Stimulated activated CD4-positive, alpha-beta T cell treated with anti-CD3 and anti-CD28 coated beads, Interleukin-4, amount 100 ng/mL, for 24 hours (primary cell): ENCODE measurements around the gene MON1B.
A peak's percentile ranks its signal among the peaks of the same experiment; 100 is the strongest.
"Not testable (repeated sequence)": the region's sequence is repeated elsewhere in the genome, so short reads cannot be mapped to it uniquely, and the experiment has no call there.

Source experiments
- DNase-seq: peaks from one replicate; pipeline ENCODE4 v3.0.0-alpha.2; 2020

Gene MON1B

DNA sequence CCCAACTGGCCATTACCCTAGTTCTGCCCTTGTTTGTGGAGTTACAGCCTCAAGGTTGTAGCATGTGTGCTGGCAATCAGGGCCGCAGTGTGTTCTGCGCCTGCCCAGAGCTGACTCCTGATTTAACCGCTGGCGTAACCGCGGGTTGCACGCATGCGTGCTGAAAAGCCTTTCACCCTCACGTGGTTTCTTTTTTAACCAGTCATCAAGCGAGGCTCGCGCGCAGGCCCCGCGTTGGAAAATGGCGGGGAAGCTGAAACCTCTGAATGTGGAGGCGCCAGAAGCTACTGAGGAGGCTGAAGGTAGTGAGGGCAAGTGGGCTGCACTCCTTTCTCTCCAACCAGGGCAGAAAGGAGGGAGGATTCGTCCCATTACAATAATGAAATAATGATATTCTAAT lies 8.2 kb downstream of the MON1B start, which contains the start of gene SYCE1L:
Gene SYCE1L (plus strand): TSS at position 198 of the 400 bp plus-strand sequence. CDS start 44 bp downstream, at position 242.
- DNase-seq = no peak

DNA sequence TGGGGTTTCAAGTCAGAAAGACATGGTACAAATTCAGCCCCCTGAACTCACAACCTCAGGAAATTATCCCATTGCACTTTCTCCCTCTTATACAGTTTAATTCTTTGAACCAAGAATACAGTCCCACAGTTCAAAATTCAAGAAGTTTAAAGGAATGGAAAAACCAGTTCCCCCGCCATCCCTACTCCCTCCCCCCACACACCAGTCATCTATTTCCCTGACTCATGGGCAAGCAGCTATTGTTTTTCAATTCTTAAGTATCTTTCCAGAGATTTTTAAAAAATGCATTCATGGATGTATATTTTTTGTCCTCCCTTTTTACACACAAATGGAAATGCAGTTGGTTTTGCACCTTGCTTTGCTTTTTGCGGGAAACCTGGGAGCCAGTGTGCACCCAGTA lies 15.5 kb downstream of the MON1B start:
- no peak for DNase-seq

DNA sequence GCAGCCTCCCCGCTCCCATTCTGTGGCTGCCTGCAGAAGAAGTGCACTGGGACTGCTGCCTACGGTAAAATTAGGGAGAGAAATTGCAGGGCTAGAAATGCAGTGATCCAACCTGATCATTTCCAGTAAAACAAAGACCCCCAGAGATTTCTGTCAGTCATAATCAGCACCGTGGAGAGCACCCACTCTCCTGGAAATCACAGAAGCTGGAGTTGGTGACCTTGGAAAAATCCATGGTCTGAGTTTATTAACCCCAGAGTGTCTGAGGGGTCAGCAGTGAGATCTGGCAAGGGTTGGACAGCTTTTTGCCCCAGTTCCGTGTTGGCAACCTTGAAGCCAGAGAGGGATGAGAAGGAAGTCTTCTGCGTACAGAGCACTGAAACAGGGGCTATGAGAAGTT lies 16.0 kb downstream of the MON1B start:
- DNase-seq = no peak

DNA sequence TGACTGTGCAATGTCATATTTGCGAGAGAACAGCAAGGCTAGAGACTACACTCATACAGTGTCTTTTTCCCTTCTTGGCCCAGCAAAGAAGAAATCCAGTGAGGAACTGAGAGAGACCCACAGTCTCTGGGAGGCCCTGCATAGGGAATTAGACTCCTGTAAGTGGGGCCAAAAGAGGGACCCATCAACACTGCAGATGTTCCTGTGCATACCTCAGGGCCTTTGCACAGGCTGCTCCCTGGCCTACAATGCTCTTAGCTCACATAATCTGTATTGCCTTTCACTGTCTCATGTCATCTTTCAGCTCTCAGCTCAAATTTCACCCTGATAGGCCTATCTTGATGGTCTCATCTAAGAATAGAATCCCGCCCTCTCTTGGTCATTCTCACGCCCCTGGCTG lies 17.4 kb downstream of the MON1B start:
- DNase-seq = no peak

DNA sequence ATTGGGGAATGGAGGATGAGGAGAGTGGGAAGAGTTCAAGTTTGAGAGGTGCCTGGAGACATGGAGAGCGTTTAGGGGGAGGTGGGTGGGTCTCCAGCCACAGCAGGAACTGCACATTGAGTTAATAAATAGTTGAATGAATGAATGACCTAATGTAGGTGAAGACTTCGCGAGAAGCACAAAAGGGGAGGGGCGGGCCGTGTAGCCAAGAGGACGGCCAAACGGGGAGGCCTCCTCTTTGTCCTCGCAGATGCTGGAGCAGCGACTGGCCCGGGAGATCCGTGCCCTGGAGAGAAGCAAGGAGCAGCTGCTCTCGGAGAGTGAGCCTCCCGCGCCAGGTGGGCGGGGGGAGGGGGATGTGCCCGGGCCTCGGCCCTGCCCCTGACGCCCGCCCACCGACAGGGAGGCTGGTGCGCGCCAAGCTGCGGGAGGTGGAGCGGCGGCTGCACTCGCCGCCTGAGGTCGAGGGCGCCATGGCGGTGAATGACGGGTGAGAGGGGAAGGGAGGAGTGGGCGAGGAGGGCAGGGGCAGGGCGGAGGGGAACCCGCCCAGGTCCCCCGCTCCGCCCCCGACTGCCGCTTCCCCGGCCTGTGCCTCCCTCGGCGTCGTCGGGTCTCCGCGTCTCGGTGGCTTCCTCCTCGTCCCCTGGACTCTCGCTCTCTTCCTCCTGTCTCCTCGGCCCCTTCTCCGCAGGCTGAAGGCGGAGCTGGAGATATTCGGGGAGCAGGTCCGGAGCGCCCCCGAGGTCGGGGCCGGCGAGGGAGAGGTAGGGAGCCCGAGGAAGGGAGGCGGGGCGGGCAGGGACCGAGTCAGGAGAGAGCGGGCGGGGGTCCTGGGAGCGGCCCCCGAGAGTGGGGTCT lies 21.1 kb downstream of the MON1B start:
- peak; percentile 61 for DNase-seq

DNA sequence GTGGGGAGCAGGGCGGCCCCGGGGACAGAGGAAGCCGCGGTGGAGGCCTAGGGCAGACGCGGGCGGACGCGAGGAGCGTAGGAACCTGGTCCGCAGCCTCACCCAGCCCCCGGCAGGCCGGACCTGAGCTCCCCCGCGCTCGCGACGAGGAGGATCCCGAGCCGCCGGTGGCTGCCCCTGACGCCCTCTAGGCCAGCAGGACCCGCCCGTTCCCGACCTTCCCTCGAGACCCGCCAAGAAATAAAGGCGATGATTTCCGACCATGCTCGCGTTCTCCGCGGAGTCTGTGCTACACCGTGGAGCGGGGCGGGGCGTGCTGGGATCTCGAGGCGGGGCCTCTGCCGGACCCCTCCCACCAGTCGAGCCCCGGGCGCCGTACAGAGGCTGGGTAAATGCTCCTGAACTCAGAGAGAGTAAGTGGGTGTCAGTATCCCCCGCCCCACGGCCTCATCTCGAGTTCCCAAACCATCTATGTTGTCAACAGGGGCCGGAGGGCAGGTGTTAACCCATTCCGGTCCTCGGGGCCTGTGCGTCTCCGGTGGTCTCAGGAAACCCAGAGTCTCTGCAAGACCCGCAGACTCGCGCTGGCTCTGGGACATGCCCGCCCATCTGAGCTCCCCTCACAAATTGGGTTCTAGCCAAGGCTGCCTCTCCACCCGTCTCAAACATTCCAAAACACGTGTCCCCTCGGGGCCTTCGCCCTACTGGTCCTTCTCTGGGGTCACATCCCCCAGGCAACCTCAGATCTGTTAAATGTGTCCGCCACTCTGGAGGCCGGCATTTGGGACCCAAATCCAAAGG lies 22.0 kb downstream of the MON1B start:
- peak; percentile 74 for DNase-seq

DNA sequence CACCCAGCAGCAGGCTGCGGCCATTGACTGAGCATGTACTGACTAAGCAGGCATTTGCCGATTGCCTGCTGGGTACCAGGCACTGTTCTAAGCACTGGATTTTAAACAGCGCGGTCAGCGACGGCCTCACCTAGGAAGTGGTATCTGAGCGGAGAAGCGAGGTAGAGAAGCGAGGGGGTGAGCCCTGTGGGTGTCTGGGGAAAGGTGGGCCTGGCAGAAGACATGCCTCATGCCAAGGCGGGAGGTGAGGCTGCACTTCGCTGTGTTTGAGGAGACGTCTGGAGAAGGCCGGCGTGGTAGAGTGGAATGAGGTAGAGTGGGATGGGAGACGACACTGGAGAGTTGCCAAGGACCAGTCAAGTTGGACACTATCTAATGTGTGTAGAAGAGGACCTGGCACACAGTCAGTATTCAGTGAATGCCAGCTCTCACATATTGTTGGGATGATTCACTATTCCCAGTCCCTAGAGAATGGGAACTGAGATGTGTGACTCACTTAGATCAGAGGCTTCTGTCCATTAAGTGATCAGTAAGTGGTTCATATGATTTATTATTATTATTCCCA lies 22.6 kb downstream of the MON1B start:
- DNase-seq = no peak

DNA sequence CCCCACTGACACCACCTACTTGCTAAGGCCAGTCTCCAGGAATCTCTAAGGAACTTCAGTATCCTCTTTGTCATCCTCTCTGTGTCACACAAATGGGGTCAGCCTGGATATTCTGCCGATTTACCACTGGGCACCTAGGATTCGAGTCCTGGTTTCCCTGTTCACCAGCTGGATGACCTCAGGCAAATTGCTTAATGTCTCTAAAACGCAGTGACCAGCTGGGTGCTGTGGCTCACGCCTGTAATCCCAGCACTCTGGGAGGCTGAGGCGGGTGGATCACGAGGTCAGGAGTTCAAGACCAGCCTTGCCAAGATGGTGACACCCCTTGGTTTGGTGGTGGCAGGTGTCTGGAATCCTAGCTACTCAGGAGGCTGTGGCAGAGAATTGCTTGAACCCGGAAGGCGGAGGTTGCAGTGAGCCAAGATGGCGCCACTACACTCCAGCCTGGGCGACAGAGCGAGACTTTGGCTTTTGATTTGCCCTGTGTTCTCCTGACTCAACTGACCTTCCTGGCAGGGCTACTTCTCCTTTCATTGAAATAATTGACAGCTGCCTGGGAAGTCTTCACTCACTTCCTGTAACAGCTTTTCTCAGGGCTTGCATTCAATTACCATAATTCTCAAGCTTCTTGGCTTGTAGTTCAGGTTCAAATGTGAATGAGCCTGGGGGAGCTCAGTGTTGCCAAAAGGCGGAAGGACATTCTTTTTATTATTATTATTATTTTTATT lies 23.6 kb downstream of the MON1B start:
- DNase-seq = no peak

DNA sequence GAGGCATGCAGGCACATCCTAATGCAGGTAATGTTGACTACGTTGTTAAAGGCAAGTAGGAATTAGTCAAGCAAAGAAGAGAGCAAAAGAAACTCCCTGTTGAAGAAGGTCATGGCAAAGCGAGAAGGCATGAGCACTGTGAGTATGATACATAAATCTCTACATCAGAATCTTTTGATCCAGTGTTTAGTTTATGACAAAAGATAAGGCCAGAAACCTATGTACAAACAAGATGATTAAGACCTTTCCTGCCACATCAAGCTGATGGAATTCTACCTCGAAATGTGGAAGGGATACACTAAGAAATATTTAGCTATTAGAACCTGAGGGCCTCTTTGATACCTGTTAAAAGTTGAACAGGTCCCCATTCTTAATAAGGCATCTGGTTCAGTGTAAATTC lies 28.4 kb downstream of the MON1B start:
- DNase-seq = no peak

DNA sequence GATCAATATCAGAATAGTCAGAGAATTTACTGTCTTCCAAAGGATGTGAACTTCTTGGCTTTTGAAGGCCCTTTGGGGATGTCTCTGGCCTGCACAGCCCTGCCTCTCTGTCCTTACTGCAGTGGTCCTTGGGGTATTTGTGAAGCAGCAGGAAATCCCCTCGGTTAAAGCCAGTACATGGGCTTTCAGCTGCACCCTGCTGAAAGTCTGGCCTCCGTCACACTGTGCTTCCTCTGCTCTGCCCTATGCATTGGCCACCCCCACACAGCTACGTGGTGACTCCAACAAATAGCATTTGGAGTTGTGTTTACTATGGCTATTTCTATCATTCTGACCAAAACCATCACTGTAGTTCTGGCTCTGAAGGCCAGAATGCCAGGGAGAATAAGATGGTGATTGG lies 29.4 kb downstream of the MON1B start:
- no peak for DNase-seq

DNA sequence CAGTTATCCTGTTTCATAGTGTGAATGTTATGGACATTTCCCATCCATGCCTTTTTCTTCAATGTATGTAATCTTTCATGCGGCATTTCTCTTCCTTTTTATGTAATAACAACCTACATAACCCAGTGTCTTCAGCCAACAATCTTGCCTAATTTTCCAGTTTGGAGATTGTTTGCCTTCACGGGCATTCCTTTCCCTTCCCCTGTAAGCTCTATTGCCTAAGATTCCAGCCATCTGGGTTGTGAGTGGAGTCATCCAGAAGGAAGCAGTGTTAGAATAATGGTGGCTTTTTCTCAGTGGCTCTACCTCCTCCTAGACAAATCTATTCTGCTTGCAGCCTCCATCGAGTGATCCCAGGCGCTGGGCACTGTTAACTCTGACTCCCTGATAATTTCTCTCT lies 30.5 kb downstream of the MON1B start:
- no peak for DNase-seq

DNA sequence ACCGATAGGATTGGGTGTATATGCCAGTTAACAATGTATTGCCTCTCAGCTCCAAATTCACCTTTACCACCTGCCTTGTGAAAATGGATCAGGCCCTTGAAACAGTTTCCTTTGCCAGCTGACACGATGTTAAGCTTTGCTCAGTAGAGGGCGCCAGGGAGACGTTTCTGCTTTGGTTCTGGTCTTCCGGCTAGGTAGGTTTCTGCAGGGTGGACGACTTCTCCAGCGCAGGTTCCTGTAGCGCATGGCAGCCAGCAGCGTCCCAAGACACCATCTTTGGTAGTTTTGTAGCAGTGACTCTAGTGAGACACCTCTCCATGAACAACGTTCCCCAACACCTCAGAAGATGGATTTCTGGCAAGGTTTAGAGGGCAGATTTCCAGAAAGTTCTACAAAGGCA lies 32.2 kb downstream of the MON1B start:
- no peak for DNase-seq

DNA sequence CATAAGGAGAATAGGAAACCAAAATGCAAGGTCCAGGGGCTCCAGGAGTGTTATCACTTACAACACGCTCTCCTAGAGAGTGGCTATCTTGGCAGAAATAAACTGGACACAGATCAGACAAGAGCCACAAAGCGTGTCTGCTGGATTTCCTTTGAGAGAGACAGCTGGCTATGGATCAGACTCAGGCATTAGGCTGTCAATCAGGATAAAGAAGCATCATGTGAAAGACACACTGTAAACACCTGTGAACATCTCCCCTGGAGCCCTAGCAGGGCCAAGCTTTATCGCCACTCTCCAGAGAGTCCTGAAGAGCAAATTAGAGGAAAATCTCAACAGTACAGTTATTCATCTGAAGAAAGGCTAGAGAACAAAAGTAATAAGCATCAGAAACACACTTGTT lies 34.2 kb downstream of the MON1B start:
- no peak for DNase-seq

DNA sequence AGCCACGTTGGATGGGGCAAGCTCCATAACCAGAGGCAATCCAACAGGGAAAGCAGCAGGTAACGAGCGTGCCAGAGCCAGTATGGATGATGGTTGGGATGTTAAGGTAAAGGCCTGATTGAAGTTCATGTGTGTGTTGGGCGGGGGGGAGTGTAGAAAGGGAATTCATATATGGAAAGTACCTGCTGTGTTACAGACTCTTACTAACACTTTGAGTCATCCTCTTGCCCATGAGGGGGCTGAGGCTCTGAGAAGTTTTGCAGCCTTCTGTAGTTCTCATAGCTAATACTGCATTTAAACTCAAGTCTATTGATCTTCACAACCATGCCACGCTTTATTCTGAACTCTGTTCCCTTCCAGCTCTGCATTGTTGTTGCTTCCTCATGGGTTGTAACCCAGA lies 36.8 kb downstream of the MON1B start:
- DNase-seq = no peak

DNA sequence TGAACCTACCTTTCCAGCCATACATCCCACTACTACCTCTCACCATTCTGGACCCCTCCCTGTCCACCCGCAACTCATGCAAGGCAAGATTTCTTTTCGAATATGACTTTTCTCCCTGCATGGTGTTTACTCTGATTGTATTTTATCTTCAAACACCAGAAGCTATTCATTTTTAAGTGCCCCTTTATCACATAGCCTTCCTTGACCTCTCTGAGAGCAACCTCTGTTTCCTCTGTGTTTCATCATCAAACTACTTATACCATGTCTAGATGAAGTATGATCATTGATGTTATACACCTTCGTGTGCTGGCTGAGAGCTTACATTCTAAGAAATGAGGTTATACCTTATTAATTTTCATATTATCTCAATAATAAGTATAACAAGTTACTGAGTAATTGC lies 40.1 kb downstream of the MON1B start:
- no peak for DNase-seq

DNA sequence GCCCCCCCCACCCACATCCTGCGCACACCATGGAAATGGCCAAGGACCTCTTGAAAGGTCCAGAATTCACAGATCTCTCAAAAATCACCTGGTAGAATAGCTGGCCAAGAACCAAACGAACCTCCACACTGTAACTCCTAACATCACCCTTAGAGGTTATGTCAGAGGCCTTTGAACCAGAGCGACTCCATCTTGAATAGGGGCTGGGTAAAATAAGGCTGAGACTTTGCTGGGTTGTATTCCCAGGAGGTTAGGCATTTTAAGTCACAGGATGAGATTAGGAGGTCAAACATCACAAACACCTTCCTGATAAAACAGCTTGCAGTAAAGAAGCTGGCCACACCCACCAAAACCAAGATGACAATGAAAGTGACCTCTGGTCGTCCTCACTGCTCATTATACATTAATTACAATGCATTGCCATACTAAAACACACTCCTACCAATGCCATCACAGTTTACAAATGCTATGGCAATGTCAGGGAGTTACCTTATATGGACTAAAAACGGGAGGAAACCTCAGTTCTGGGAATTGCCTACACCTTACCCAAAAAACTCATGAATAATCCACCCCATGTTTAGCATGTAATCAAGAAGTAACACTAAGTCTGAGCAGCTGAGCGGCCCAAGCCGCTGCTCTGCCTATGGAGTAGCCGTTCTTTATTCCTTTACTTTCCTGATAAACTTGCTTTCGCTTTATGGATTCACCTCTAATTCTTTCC lies 43.0 kb downstream of the MON1B start:
- no peak for DNase-seq

DNA sequence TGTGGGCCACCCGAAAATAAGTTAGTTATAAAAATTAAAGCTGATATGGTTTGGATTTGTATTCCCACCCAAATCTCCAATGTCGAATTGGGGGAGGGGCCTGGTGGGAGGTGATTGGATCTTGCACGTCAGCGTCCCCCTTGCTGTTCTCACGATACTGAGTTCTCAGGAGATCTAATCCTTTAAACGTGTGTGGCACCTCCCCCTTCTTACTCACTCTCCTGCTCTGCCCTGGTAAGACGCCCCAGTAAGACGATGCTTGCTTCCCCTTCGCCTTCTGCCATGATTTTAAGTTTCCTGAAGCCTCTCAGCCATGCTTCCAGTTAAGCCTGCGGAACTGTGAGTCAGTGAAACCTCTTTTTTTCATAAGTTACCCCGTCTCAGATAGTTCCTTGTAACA lies 43.6 kb downstream of the MON1B start:
- no peak for DNase-seq

DNA sequence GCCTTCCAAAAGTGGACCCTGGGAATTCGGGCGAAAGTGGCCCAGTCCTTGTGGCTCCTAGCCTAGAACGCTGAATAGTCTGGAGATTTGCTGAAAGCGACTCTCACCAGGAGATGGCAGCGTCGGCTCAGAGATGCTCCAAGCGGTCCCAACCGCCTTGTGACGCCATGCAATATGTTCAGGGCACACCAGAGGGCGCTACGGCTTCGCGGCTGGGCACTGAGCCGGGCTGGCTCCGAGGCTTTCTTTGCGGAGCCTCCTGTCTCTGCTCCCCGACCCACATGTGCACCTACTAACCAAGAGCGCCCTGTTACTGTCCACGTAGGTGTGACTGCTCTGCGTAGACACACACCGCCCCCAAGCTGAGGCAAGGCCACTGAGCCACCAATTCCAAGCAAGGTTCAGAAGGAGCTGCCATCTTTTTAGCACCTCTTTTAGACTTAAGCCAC lies 45.1 kb downstream of the MON1B start:
- peak; percentile 89 for DNase-seq

DNA sequence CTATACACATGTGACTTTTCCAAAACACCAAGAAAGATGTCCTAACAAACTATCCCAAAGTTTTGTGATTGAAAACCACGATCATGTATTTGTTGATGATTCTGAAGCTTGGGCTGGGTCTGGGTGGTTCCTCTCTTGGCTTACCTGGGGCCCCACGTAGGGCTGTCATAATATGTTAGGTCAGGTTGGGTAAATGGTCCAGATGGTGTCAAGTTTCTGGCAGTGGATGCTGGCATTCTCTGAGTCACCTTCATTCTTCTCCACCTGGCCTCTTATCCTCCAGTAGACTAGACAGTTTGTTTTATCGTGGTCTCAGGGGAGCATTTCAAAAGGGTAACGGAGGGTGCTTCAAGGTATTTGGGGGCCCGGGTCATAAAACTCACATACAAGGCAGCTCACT lies 47.6 kb downstream of the MON1B start:
- no peak for DNase-seq

DNA sequence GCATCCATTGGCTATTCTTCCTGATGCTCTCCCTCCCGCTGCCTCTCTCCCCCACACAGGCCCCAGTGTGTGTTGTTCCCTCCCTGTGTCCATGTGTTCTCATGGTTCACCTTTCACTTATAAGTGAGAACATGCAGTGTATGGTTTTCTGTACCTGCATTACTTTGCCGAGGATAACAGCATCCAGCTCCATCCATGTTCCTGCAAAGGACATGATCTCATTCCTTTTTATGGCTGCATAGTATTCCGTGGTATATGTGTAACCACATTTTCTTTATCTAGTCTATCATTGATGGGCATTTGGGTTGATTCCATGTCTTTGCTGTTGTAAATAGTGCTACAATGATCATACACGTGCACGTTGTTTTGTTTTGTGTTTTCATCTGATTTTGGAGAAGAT lies 51.5 kb downstream of the MON1B start:
- DNase-seq = not testable (repeated sequence)

DNA sequence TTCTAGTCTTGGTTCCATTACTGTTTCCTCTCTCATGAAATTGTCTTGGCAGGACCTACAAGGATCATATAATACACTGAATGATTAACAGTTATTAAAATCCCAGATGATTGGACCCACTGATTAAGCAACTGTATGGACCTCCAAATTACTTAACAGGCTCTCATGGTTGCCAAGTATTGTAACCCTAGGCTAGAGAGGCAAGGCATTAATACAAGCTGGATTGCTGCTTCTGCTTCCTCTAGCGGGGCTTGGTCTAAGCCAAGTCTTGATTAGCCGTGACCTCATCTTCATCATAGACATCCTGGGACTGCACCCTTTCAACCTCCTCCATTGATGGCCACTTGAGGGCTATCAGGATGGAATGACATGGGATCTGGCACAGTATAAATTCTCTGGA lies 55.2 kb downstream of the MON1B start:
- DNase-seq = no peak

DNA sequence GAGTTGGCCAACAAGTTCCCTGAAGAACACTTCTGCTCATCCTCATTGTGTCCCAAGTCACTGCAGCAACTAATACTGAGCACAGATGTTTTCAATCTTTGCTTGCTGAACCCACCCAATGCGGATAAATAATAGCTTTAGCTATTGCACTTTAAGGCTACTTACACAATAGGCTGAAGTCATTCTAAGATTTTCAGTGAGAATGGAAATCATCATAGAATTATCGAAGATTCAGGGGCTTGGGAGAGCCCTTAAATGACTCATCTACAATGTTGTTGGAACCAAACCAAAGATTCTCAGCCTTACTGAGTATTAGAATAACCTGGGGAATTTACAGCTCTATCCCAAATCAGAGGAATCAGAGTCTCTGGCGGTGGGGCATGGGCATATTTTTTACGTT lies 59.4 kb downstream of the MON1B start:
- no peak for DNase-seq
